HL-60 (cell line): Measurements from ENCODE around the gene IL12RB2.
"Not testable (repeated sequence)": the region's sequence is repeated elsewhere in the genome, so short reads cannot be mapped to it uniquely, and the experiment has no call there.

Experiments used
- CTCF ChIP-seq: IDR thresholded peaks from one replicate; pipeline ENCODE4 v1.5.1; 2011; ENCODE audit warnings: low read length, control low read depth, inconsistent platforms; ENCODE audit not compliant: insufficient read depth
- GABPA ChIP-seq: IDR thresholded peaks from 2 replicates; pipeline ENCODE4 v1.6.1; 2012; ENCODE audit warnings: low read depth
- POLR2AphosphoS5 ChIP-seq: IDR thresholded peaks from 2 replicates; pipeline ENCODE4 v1.6.1; 2012; ENCODE audit warnings: low read depth
- SPI1 ChIP-seq: IDR thresholded peaks from 2 replicates; pipeline ENCODE4 v1.6.1; 2012; ENCODE audit warnings: low read depth, mild to moderate bottlenecking, borderline replicate concordance

DNA sequence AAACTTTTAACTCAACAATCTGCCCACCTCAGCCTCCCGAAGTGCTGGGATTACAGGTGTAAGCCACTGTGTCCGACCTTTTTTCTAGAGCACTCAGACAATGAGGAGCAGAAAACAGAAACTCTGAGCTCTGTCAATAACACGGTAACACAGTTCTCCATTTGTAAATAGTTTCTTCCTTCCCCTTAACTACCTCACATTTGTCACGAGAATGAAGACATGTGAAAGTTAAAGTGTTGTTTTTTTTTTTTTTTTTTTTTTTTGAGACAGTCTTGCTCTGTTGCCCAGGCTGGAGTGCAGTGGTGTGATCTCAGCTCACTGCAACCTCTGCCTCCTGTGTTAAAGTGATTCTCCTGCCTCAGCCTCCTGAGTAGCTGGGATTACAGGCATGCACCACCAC is 110.1 kb downstream of the IL12RB2 start:
- TF ChIP-seq CTCF, GABPA, SPI1, POLR2AphosphoS5: not testable (repeated sequence)
